ENCODE data around the gene RAB3GAP2. TPM values are rescaled to one million over a fixed set of nuclear protein-coding genes. Genes with fewer than 3 reads are reported as not detected.

The RAB3GAP2 gene
- total and polyA plus RNA-seq, 2 of the 13 experiments (the other 11 are each of a cell fraction or from before 2014, with no cell fraction given), result 22.6 to 25.0 TPM

DNA sequence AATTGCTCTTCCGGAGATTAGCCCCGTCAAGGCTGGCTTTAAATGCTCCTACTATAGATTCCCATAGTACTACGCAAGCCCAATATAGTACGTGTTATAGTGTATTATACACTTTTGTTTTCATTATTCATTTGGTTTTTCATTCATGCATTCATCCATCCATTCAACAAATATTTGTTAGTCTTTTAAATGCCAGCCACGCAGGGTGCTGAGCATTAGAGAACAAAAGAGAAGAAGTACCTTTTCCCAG is 513 bp upstream of the RAB3GAP2 start (continued):
- 0 out of 2 replicates have a peak, but pooled peaks have one; percentile 43 for TF ChIP-seq AHDC1 (CRISPR knock-in tag; IDR thresholded peaks at IDR 0.05; ENCODE audit: borderline replicate concordance)
- TF ChIP-seq, protein P1, sequence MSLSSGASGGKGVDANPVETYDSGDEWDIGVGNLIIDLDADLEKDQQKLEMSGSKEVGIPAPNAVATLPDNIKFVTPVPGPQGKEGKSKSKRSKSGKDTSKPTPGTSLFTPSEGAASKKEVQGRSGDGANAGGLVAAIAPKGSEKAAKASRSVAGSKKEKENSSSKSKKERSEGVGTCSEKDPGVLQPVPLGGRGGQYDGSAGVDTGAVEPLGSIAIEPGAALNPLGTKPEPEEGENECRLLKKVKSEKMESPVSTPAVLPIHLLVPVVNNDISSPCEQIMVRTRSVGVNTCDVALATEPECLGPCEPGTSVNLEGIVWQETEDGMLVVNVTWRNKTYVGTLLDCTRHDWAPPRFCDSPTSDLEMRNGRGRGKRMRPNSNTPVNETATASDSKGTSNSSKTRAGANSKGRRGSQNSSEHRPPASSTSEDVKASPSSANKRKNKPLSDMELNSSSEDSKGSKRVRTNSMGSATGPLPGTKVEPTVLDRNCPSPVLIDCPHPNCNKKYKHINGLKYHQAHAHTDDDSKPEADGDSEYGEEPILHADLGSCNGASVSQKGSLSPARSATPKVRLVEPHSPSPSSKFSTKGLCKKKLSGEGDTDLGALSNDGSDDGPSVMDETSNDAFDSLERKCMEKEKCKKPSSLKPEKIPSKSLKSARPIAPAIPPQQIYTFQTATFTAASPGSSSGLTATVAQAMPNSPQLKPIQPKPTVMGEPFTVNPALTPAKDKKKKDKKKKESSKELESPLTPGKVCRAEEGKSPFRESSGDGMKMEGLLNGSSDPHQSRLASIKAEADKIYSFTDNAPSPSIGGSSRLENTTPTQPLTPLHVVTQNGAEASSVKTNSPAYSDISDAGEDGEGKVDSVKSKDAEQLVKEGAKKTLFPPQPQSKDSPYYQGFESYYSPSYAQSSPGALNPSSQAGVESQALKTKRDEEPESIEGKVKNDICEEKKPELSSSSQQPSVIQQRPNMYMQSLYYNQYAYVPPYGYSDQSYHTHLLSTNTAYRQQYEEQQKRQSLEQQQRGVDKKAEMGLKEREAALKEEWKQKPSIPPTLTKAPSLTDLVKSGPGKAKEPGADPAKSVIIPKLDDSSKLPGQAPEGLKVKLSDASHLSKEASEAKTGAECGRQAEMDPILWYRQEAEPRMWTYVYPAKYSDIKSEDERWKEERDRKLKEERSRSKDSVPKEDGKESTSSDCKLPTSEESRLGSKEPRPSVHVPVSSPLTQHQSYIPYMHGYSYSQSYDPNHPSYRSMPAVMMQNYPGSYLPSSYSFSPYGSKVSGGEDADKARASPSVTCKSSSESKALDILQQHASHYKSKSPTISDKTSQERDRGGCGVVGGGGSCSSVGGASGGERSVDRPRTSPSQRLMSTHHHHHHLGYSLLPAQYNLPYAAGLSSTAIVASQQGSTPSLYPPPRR (CRISPR knock-in tag; IDR thresholded peaks at IDR 0.05; ENCODE audit: borderline replicate concordance), result no peak
- TF ChIP-seq SP2 (CRISPR knock-in tag; IDR thresholded peaks at IDR 0.05), result no peak
- no peak for TF ChIP-seq CCAR2 (optimal IDR thresholded peaks at IDR 0.05; ENCODE audit: low read depth, low read length)
- no peak for TF ChIP-seq ZNF44 (CRISPR knock-in tag; IDR thresholded peaks at IDR 0.05)
- TF ChIP-seq STAG1 (CRISPR knock-in tag; IDR thresholded peaks at IDR 0.05), result no peak
- no peak for TF ChIP-seq MAZ (IDR thresholded peaks at IDR 0.05; ENCODE audit: borderline replicate concordance, low read depth, low read length)
- TF ChIP-seq MAZ (CRISPR knock-in tag; IDR thresholded peaks at IDR 0.05; ENCODE audit: low read depth), result no peak
- no peak for TF ChIP-seq ETV5 (CRISPR knock-in tag; IDR thresholded peaks at IDR 0.05; ENCODE audit: borderline replicate concordance)
- TF ChIP-seq POGZ (CRISPR knock-in tag; IDR thresholded peaks at IDR 0.05), result no peak
- TF ChIP-seq ZNF615 (CRISPR knock-in tag; IDR thresholded peaks at IDR 0.05; ENCODE audit: borderline replicate concordance), result 0 out of 2 replicates have a peak, but pooled peaks have one; percentile 1
- peak; percentile 2; the same call in 1 of the 2 replicates for TF ChIP-seq NKX3-1 (CRISPR knock-in tag; IDR thresholded peaks at IDR 0.05)
- no peak for TF ChIP-seq GATA4 (IDR thresholded peaks at IDR 0.05; ENCODE audit: borderline replicate concordance, low read depth)
- TF ChIP-seq CREB3 (CRISPR knock-in tag; IDR thresholded peaks at IDR 0.05), result no peak
- 0 out of 2 replicates have a peak, but pooled peaks have one; percentile 74 for TF ChIP-seq SATB2 (CRISPR knock-in tag; IDR thresholded peaks at IDR 0.05)
- no peak for TF ChIP-seq SMC3 (IDR thresholded peaks at IDR 0.05; ENCODE audit: low read length)
- TF ChIP-seq FUBP1 (CRISPR knock-in tag; IDR thresholded peaks at IDR 0.05; ENCODE audit: borderline replicate concordance), result no peak
- TF ChIP-seq NFIC (IDR thresholded peaks at IDR 0.05; ENCODE audit: low read length), result peak; percentile 41; the same call in 1 of the 2 replicates
